ENCODE results near the gene ACAN. TPM values are rescaled to one million over a fixed set of nuclear protein-coding genes. Genes with fewer than 3 reads are reported as not detected.

Gene ACAN
- total and polyA plus RNA-seq, 2 of the 8 experiments (the other 6 are each of a cell fraction or from before 2014, with no cell fraction given), result 0.71 to 0.73 TPM

- Histone ChIP-seq H4K8ac (ENCODE audit: extremely low read depth, insufficient read depth, low read length) (peak overlapping the region; percentile 66), H2BK15ac (ENCODE audit: low read length) (no peak overlapping the region), H3K56ac (replicated peaks; ENCODE audit: insufficient read length, low read depth, low read length) (peak overlapping the region; percentile 54), H4K20me1 (replicated peaks in 1 of 2; ENCODE audit: control insufficient read depth in 1 of 2, insufficient read depth in 2 of 2, low read length in 2 of 2) (peaks cover 34 to 35% of the 10 kb centered on the region in 2 experiments), H3K23ac (ENCODE audit: insufficient read length) (no peak overlapping the region), H3K9ac (replicated peaks in 1 of 4; ENCODE audit: extremely low read depth in 1 of 4, low read depth in 3 of 4, low read length in 3 of 4) (peak overlapping the region; percentile 59 to 72 (median 65); a peak in 6 of 7 replicates), H3K23me2 (ENCODE audit: low read depth, low read length) (peaks cover 9% of the 10 kb centered on the region; the same call in 1 of the 2 replicates), H3K4ac (replicated peaks; ENCODE audit: insufficient read length, low read depth, low read length) (no peak overlapping the region), H4K5ac (ENCODE audit: insufficient read length, low read depth, low read length) (peak overlapping the region; percentile 74), H2BK120ac (replicated peaks; ENCODE audit: low read depth, low read length) (peak overlapping the region; percentile 56), H2AFZ (ENCODE audit: low read length) (no peak overlapping the region), H3K9me3 (ENCODE audit: insufficient read depth in 2 of 2, low read depth in 1 of 2, low read length in 1 of 2) (no peaks in the 10 kb centered on the region), H3K4me3 (ENCODE audit: extremely low read depth in 1 of 4, insufficient read depth in 2 of 4, low read depth in 3 of 4, low read length in 4 of 4) (peak overlapping the region; percentile 74 to 90 (median 84)), H3K79me1 (ENCODE audit: low read depth, low read length) (peaks cover 22% of the 10 kb centered on the region), H3K14ac (ENCODE audit: insufficient read length) (no peak overlapping the region), H2BK5ac (ENCODE audit: low read depth, low read length) (peak overlapping the region; percentile 0; the same call in 1 of the 2 replicates), H2BK12ac (ENCODE audit: low read depth, low read length) (no peak overlapping the region), H3K79me2 (ENCODE audit: control insufficient read depth in 1 of 2, insufficient read depth in 2 of 2, low read length in 2 of 2) (peaks cover 11 to 55% of the 10 kb centered on the region in 2 experiments), H2BK20ac (ENCODE audit: low read length) (no peak overlapping the region), H3K27me3 (replicated peaks in 1 of 4; ENCODE audit: control insufficient read depth in 3 of 4, extremely low read depth in 1 of 4, insufficient read depth in 3 of 4, low read length in 3 of 4) (no peaks in the 10 kb centered on the region), H3K4me2 (ENCODE audit: insufficient read depth in 1 of 2, low read depth in 2 of 2, low read length in 2 of 2) (peak overlapping the region; percentile 72 to 89), H3K36me3 (ENCODE audit: control insufficient read depth in 2 of 4, insufficient read depth in 4 of 4, low read length in 3 of 4) (peaks cover 26 to 45% (median 33%) of the 10 kb centered on the region in 4 experiments), H3K27ac (ENCODE audit: low read depth, low read length) (peak overlapping the region; percentile 22; the same call in 1 of the 2 replicates), H3K4me1 (replicated peaks in 1 of 4; ENCODE audit: control insufficient read depth in 3 of 4, insufficient read depth in 4 of 4, low read length in 3 of 4) (peaks cover 2 to 31% (median 26%) of the 10 kb centered on the region in 4 experiments), H4K91ac (replicated peaks; ENCODE audit: insufficient read length, low read length) (peak overlapping the region; percentile 66), H2AK5ac (ENCODE audit: low read depth, low read length) (no peak overlapping the region), H3K18ac (ENCODE audit: extremely low read depth, low read length) (peak overlapping the region; percentile 71; the same call in 1 of the 2 replicates)
- FAIRE-seq (no peak), DNase-seq (ENCODE audit: low read depth in 1 of 2, low spot score in 2 of 2) (no peak)
- ChIA-PET CTCF (ENCODE audit: partially characterized antibody) (interaction anchor here (0.8 to 6.3 kb wide), 13 partner anchors 8 to 150 kb away, joined by 3 to 30 read pairs (median 6); partner anchors contain the start of gene HAPLN3), POLR2A (ENCODE audit: partially characterized antibody) (interaction anchor here (0.7 to 27.2 kb wide), 13 partner anchors 8 to 225 kb away, joined by 3 to 607 read pairs (median 6); partner anchors contain the start of gene HAPLN3)
- WGBS, 2 experiments (ENCODE audit: extremely low coverage in 1 of 2, insufficient coverage in 1 of 2, insufficient read length in 1 of 2, insufficient replicate concordance in 2 of 2, low coverage in 1 of 2, low lambda C conversion rate in 2 of 2, missing lambda C conversion rate in 1 of 2), result 1% methylated on average over 19 of the region's 20 CpGs; no CpG with 5 or more reads in 1 of the 2 experiments
- no peak for TF ChIP-seq YY1 (IDR thresholded peaks at IDR 0.05; ENCODE audit: low read depth, low read length)
- TF ChIP-seq TAF7 (optimal IDR thresholded peaks at IDR 0.05; ENCODE audit: borderline replicate concordance, low read depth, low read length), result no peak
- no peak for TF ChIP-seq ASH2L (IDR thresholded peaks at IDR 0.05; ENCODE audit: low read length)
- TF ChIP-seq EZH2 (IDR thresholded peaks at IDR 0.05; ENCODE audit: low read depth, low read length, severe bottlenecking), result no peak
- no peak for TF ChIP-seq CBX5 (IDR thresholded peaks at IDR 0.05; ENCODE audit: low read depth, low read length)
- TF ChIP-seq EGR1 (IDR thresholded peaks at IDR 0.05; ENCODE audit: borderline replicate concordance, low read depth, low read length), result no peak
- TF ChIP-seq TCF12 (IDR thresholded peaks at IDR 0.05; ENCODE audit: low read depth, low read length), result no peak
- TF ChIP-seq TEAD4 (IDR thresholded peaks at IDR 0.05; ENCODE audit: low read depth, low read length), result no peak
- TF ChIP-seq SIN3A (conservative IDR thresholded peaks at IDR 0.05 in 1 of 2, IDR thresholded peaks at IDR 0.05 in 1 of 2; ENCODE audit: low read depth in 1 of 2, low read length in 2 of 2), result no peak; a peak in 1 of 4 replicates
- no peak for TF ChIP-seq BCL11A (IDR thresholded peaks at IDR 0.05; ENCODE audit: low read depth in 2 of 2, low read length in 2 of 2)
- TF ChIP-seq SAP30 (IDR thresholded peaks at IDR 0.05; ENCODE audit: insufficient read depth, insufficient replicate concordance, low read length), result no peak
- TF ChIP-seq SP4 (IDR thresholded peaks at IDR 0.05; ENCODE audit: low read length), result no peak
- no peak for TF ChIP-seq EP300 (IDR thresholded peaks at IDR 0.05; ENCODE audit: borderline replicate concordance in 1 of 2, low read depth in 2 of 2, low read length in 2 of 2)
Observed at GRCh38 chr15:88912500-88912921, 109.3 kb downstream of the ACAN start.
